ENCODE results near the gene TCL1A. TPM values are rescaled to one million over a fixed set of nuclear protein-coding genes. Genes with fewer than 3 reads are reported as not detected.

TCL1A gene
- total and polyA plus RNA-seq, 2 donors (not counting 1 experiment from before 2014, with no cell fraction given) = not detected

- Histone ChIP-seq H3K9me3 (ENCODE audit: control insufficient read depth, insufficient read depth, low read depth, low read length) (no peaks in the 10 kb centered on the region), H4K20me1 (ENCODE audit: control insufficient read depth, extremely low read depth, insufficient read depth, low read length) (no peaks in the 10 kb centered on the region), H3K4me1 (ENCODE audit: control insufficient read depth, extremely low read depth, insufficient read depth, low read length) (no peaks in the 10 kb centered on the region), H3K9ac (ENCODE audit: insufficient read depth, low read length) (no peak overlapping the region), H2AFZ (ENCODE audit: low read length) (no peak overlapping the region), H3K4me3 (replicated peaks in 1 of 4; ENCODE audit: control extremely low read depth in 1 of 4, insufficient read depth in 1 of 4, low read depth in 3 of 4, low read length in 4 of 4) (no peak overlapping the region), H3K4me2 (ENCODE audit: extremely low read depth, insufficient read depth, low read length) (no peak overlapping the region), H3K36me3 (ENCODE audit: control insufficient read depth, insufficient read depth, low read length) (no peaks in the 10 kb centered on the region), H3K27me3 (ENCODE audit: control insufficient read depth, insufficient read depth, low read length) (no peaks in the 10 kb centered on the region), H3K27ac (ENCODE audit: insufficient read depth, low read length) (no peak overlapping the region), H3K79me2 (ENCODE audit: control insufficient read depth, insufficient read depth, low read length) (no peaks in the 10 kb centered on the region)
- TF ChIP-seq CTCF (conservative IDR thresholded peaks at IDR 0.05 in 1 of 2, IDR thresholded peaks at IDR 0.05 in 1 of 2; ENCODE audit: low read depth in 1 of 2, low read length in 2 of 2) = no peak
- no peak for TF ChIP-seq EZH2 (IDR thresholded peaks at IDR 0.05; ENCODE audit: low read length, missing control alignments)
- no peak for DNase-seq (ENCODE audit: low read depth in 2 of 2)
Measured at GRCh38 chr14:95698287-95698686, 15.6 kb downstream of the TCL1A start.

- no peak for DNase-seq (ENCODE audit: low read depth in 2 of 2)
- Histone ChIP-seq H3K36me3 (ENCODE audit: control insufficient read depth, insufficient read depth, low read length) (no peaks in the 10 kb centered on the region), H3K9me3 (ENCODE audit: control insufficient read depth, insufficient read depth, low read depth, low read length) (no peaks in the 10 kb centered on the region), H3K4me1 (ENCODE audit: control insufficient read depth, extremely low read depth, insufficient read depth, low read length) (no peaks in the 10 kb centered on the region), H3K27me3 (ENCODE audit: control insufficient read depth, insufficient read depth, low read length) (no peaks in the 10 kb centered on the region), H3K9ac (ENCODE audit: insufficient read depth, low read length) (no peak overlapping the region), H3K27ac (ENCODE audit: insufficient read depth, low read length) (no peak overlapping the region), H3K4me2 (ENCODE audit: extremely low read depth, insufficient read depth, low read length) (no peak overlapping the region), H3K79me2 (ENCODE audit: control insufficient read depth, insufficient read depth, low read length) (no peaks in the 10 kb centered on the region), H2AFZ (ENCODE audit: low read length) (no peak overlapping the region), H4K20me1 (ENCODE audit: control insufficient read depth, extremely low read depth, insufficient read depth, low read length) (no peaks in the 10 kb centered on the region), H3K4me3 (replicated peaks in 1 of 4; ENCODE audit: control extremely low read depth in 1 of 4, insufficient read depth in 1 of 4, low read depth in 3 of 4, low read length in 4 of 4) (no peak overlapping the region)
- no peak for TF ChIP-seq EZH2 (IDR thresholded peaks at IDR 0.05; ENCODE audit: low read length, missing control alignments)
- TF ChIP-seq CTCF (conservative IDR thresholded peaks at IDR 0.05 in 1 of 2, IDR thresholded peaks at IDR 0.05 in 1 of 2; ENCODE audit: low read depth in 1 of 2, low read length in 2 of 2) = no peak
Measured at GRCh38 chr14:95697764-95698163, 16.2 kb downstream of the TCL1A start.

GRCh38 chr14:95696741-95697140 lies 17.2 kb downstream of the TCL1A start:
- Histone ChIP-seq H3K79me2 (ENCODE audit: control insufficient read depth, insufficient read depth, low read length) (no peaks in the 10 kb centered on the region), H4K20me1 (ENCODE audit: control insufficient read depth, extremely low read depth, insufficient read depth, low read length) (no peaks in the 10 kb centered on the region), H3K27ac (ENCODE audit: insufficient read depth, low read length) (no peak overlapping the region), H3K4me2 (ENCODE audit: extremely low read depth, insufficient read depth, low read length) (no peak overlapping the region), H3K36me3 (ENCODE audit: control insufficient read depth, insufficient read depth, low read length) (no peaks in the 10 kb centered on the region), H3K27me3 (ENCODE audit: control insufficient read depth, insufficient read depth, low read length) (no peaks in the 10 kb centered on the region), H3K4me1 (ENCODE audit: control insufficient read depth, extremely low read depth, insufficient read depth, low read length) (no peaks in the 10 kb centered on the region), H3K9ac (ENCODE audit: insufficient read depth, low read length) (no peak overlapping the region), H2AFZ (ENCODE audit: low read length) (no peak overlapping the region), H3K9me3 (ENCODE audit: control insufficient read depth, insufficient read depth, low read depth, low read length) (no peaks in the 10 kb centered on the region), H3K4me3 (replicated peaks in 1 of 4; ENCODE audit: control extremely low read depth in 1 of 4, insufficient read depth in 1 of 4, low read depth in 3 of 4, low read length in 4 of 4) (no peak overlapping the region)
- TF ChIP-seq CTCF (conservative IDR thresholded peaks at IDR 0.05 in 1 of 2, IDR thresholded peaks at IDR 0.05 in 1 of 2; ENCODE audit: low read depth in 1 of 2, low read length in 2 of 2) (no peak), EZH2 (IDR thresholded peaks at IDR 0.05; ENCODE audit: low read length, missing control alignments) (no peak)
- no peak for DNase-seq (ENCODE audit: low read depth in 2 of 2)

All from fibroblast of lung (primary cell).